HEK293T (cell line): Measurements from ENCODE around the gene SLC28A3.

ENCODE experiments used
- CTCF ChIA-PET: fragments of 350-600 bp; formaldehyde crosslinking; extraction: SDS; loops from one replicate; lab custom pipeline; 2021; ENCODE audit warnings: antibody characterized with exemption, inconsistent platforms; lab: Yijun Ruan, JAX
- POLR2A ChIA-PET: fragments of 350-600 bp; formaldehyde crosslinking; extraction: SDS; loops from one replicate; lab custom pipeline; 2020; ENCODE audit warnings: antibody characterized with exemption, inconsistent platforms; lab: Yijun Ruan, JAX
- DNase-seq: peaks from one replicate; pipeline ENCODE4 v3.0.0; 2012; ENCODE audit warnings: mixed read lengths; ENCODE audit errors: extremely low spot score
- ARNT ChIP-seq: fragments of 450-650 bp; IDR thresholded peaks from 2 replicates; pipeline ENCODE4 v1.6.1; 2017; ENCODE audit warnings: mild to moderate bottlenecking
- BHLHE40 ChIP-seq: fragments of 450-650 bp; IDR thresholded peaks from 2 replicates; pipeline ENCODE4 v1.6.1; 2016; ENCODE audit warnings: mild to moderate bottlenecking, moderate library complexity, borderline replicate concordance
- CTBP1 ChIP-seq: fragments of 450-650 bp; IDR thresholded peaks from 2 replicates; pipeline ENCODE4 v1.6.1; 2016; ENCODE audit warnings: borderline replicate concordance
- ELF4 ChIP-seq: fragments of 450-650 bp; IDR thresholded peaks from 2 replicates; pipeline ENCODE4 v1.6.1; 2017; ENCODE audit warnings: antibody characterized with exemption
- FOXA1 ChIP-seq: fragments of 450-650 bp; IDR thresholded peaks from 2 replicates; pipeline ENCODE4 v1.6.1; 2016; ENCODE audit warnings: mild to moderate bottlenecking
- FOXK2 ChIP-seq: fragments of 450-650 bp; IDR thresholded peaks from 2 replicates; pipeline ENCODE4 v1.6.1; 2016; ENCODE audit warnings: mild to moderate bottlenecking
- FOXM1 ChIP-seq: fragments of 450-650 bp; IDR thresholded peaks from 2 replicates; pipeline ENCODE4 v1.6.1; 2017; ENCODE audit warnings: mild to moderate bottlenecking, borderline replicate concordance
- HDGF ChIP-seq: fragments of 450-650 bp; IDR thresholded peaks from 2 replicates; pipeline ENCODE4 v1.6.1; 2017; ENCODE audit warnings: antibody characterized with exemption, borderline replicate concordance
- L3MBTL2 ChIP-seq: fragments of 450-650 bp; conservative IDR thresholded peaks from 2 replicates; pipeline ENCODE4 v1.6.1; 2016; ENCODE audit warnings: mild to moderate bottlenecking
- LEF1 ChIP-seq: fragments of 450-650 bp; IDR thresholded peaks from 2 replicates; pipeline ENCODE4 v1.6.1; 2017; ENCODE audit warnings: mild to moderate bottlenecking, borderline replicate concordance
- NFRKB ChIP-seq: fragments of 450-650 bp; IDR thresholded peaks from 2 replicates; pipeline ENCODE4 v1.6.1; 2016; ENCODE audit warnings: mild to moderate bottlenecking, moderate library complexity
- PKNOX1 ChIP-seq: fragments of 450-650 bp; IDR thresholded peaks from 2 replicates; pipeline ENCODE4 v1.6.1; 2016
- SP1 ChIP-seq: fragments of 450-650 bp; IDR thresholded peaks from 2 replicates; pipeline ENCODE4 v1.6.1; 2017
- SUZ12 ChIP-seq: fragments of 450-650 bp; IDR thresholded peaks from 2 replicates; pipeline ENCODE4 v1.6.1; 2016; ENCODE audit warnings: mild to moderate bottlenecking
- TARDBP ChIP-seq: fragments of 450-650 bp; IDR thresholded peaks from 2 replicates; pipeline ENCODE4 v1.6.1; 2016
- ZNF384 ChIP-seq: fragments of 450-650 bp; IDR thresholded peaks from 2 replicates; pipeline ENCODE4 v1.6.1; 2016

Gene SLC28A3

GRCh38 chr9:84266087-84266561, 74.4 kb downstream of the SLC28A3 start:
- no peak for DNase-seq
- CTCF ChIA-PET: no interaction called here

DNA sequence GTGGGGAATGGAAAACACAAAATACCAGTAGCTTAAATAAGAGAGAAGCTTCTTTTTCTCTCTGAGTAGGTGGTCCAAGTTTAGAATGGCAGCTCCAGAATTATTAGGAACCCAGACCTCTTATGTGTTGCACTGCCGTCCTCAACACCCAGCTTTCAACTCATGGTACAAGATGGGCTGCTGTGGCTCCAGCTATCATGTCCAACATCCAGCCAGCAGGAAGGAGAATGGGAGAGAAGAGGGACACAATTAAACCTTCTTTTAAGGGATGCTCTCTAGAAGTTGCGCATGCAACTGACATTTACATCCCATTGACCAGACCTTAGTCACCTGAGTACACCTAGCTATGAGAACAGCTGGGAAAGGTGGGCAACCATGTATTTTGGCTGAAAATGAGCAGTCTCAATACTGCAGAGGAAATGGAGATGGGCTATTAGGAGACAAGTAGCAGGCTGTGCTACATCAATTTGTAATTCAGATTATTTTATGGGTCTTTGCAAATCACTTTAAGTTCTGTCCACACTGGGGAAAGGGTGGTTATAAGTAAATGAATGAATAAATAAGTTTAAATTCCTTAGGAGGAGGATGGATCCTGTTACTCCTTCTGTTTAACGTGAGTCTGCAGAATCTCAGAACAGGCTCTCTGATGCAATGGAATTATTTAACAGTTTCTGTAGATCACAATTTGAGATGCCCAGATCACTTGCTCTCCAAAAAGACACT, 76.1 kb downstream of the SLC28A3 start:
- ChIA-PET CTCF (no interaction called here), POLR2A (interaction anchor here (1.2 kb wide), 1 partner anchor 284 kb away, joined by 3 read pairs; the partner anchor contains the start of genes HNRNPK and RMI1)
- DNase-seq: no peak
- TF ChIP-seq FOXA1 (no peak), CTBP1 (no peak), ELF4 (no peak), HDGF (no peak), PKNOX1 (no peak), FOXK2 (no peak), SP1 (no peak), FOXM1 (no peak), TARDBP (no peak), NFRKB (no peak), L3MBTL2 (no peak), LEF1 (no peak), SUZ12 (no peak), BHLHE40 (no peak)

More at GRCh38 chr9:84266087-84266561, 74.4 kb downstream of the SLC28A3 start:
- TF ChIP-seq FOXK2 (no peak), BHLHE40 (no peak)
- POLR2A ChIA-PET: no interaction called here

GRCh38 chr9:84261070-84261746, 79.3 kb downstream of the SLC28A3 start:
- ChIA-PET CTCF (interaction anchor here (0.6 to 1.6 kb wide), 9 partner anchors 8 to 927 kb away, joined by 3 to 10 read pairs (median 4); no protein-coding TSS in a partner anchor), POLR2A (interaction anchor here (1.0 to 1.6 kb wide), 2 partner anchors 281 to 340 kb away, joined by 3 to 7 read pairs; partner anchors contain the start of genes HNRNPK, KIF27 and RMI1)
- TF ChIP-seq PKNOX1: peak; percentile 95
- TF ChIP-seq FOXA1: no peak
- peak; percentile 82 for TF ChIP-seq L3MBTL2
- DNase-seq: peak; percentile 84

DNA sequence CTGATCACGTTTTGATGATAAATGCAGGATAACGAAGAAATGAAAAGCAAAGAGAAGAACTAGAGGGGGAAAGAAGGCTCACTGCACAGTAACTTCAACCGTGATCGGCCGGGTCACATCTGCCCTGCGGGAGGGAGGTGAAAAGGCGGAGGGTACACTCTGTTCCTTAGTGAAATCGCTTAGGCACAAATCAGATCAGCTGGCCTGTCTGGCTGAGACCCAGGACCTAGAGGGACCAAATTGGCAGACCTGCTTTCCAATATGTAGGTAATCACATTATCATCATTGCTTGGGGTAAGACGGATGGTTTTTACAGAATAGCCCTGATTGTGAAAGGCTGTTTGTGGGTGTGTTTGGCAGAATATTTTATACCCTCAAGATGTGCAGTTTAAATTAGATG, 82.2 kb downstream of the SLC28A3 start:
- no peak for TF ChIP-seq NFRKB
- TF ChIP-seq CTBP1: no peak
- no peak for TF ChIP-seq PKNOX1
- TF ChIP-seq L3MBTL2: no peak
- TF ChIP-seq SUZ12: no peak
- TF ChIP-seq BHLHE40: no peak
- no peak for TF ChIP-seq ZNF384
- TF ChIP-seq FOXA1: no peak
- no peak for TF ChIP-seq ARNT
- DNase-seq: no peak
- CTCF ChIA-PET: no interaction called here
- POLR2A ChIA-PET: no interaction called here

DNA sequence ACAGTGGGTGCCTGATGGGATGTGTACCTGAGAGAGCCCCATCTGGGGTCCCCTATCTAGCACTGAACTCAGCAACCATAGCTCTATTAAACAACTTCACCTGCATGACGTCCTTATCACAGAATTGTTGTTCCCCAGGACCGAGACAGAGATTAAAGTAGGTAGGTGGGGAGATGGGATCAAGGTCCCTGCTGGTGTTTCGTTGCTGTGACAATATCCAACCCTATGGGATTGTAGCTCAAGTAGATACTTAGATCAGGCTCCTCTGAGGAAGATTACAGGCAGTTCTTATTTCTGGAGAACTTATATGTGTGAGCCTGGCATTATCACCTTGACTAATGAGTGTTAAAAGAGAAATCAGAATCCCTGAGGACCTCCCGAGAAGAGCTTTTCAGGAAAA, 84.9 kb downstream of the SLC28A3 start:
- ChIA-PET POLR2A (no interaction called here), CTCF (no interaction called here)
- no peak for DNase-seq
- no peak for TF ChIP-seq SUZ12
- no peak for TF ChIP-seq ZNF384
- no peak for TF ChIP-seq CTBP1
- no peak for TF ChIP-seq LEF1
- no peak for TF ChIP-seq L3MBTL2

DNA sequence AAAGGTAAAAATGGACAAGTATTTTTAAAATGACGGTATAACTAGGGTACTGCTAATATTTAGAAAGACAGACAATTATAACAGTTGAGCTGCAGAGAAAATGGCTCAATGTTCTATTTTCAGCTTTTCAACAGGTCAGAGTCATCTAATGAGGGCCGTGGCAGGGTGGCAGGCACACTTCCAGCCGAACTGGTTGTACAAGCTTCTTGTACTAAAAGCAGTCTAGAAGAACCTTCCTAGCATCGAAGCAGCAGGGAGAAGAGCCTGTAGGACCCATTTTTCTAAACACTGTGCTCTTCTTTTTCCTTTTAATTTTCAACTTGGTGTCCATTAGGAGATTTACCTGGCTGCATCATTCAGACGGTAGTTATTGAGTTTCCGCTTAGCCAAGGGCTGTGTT, 85.6 kb downstream of the SLC28A3 start:
- TF ChIP-seq SUZ12 (no peak), FOXA1 (no peak), SP1 (no peak), LEF1 (no peak), ARNT (no peak), TARDBP (no peak), L3MBTL2 (no peak)
- CTCF ChIA-PET: no interaction called here
- POLR2A ChIA-PET: no interaction called here
- no peak for DNase-seq

DNA sequence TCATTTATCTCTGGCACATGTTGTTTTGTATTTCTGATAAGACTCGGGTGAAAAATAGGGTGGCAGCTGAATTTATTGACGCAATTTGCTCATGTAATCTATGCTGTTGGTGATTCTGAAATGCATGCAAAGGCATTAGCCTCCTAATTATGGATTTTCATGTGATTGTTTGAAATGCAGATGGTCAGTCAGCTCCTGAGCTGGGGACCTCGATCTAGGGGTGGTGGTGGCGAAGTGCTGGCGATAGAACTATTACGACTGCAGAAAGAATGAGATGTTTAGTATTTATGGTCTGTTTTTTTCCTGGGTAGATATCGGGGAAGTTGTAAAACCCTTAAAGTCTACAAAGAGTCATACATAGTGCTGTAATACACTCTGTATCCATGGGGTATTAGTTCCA, 88.6 kb downstream of the SLC28A3 start:
- ChIA-PET CTCF (no interaction called here), POLR2A (no interaction called here)
- no peak for DNase-seq
- TF ChIP-seq PKNOX1 (no peak), L3MBTL2 (no peak), CTBP1 (no peak), FOXA1 (no peak), TARDBP (no peak)
